HepG2 (cell line): ENCODE data around the gene LIMK2. TPM values are rescaled to one million over a fixed set of nuclear protein-coding genes. Genes with fewer than 3 reads are reported as not detected.

ENCODE experiments used
- AFF4 ChIP-seq: sonication (generic); formaldehyde crosslinking; IDR thresholded peaks from 2 replicates; pipeline ENCODE4 v1.4.0; 2020; ENCODE audit warnings: missing genetic modification reagents
- ETV6 ChIP-seq: sonication (generic); formaldehyde crosslinking; conservative IDR thresholded peaks from 2 replicates; pipeline ENCODE4 v1.4.0; 2020; ENCODE audit warnings: missing genetic modification reagents
- GABPB1 ChIP-seq: IDR thresholded peaks from 2 replicates; pipeline ENCODE4 v1.6.1; 2016; ENCODE audit warnings: mild to moderate bottlenecking, missing genetic modification reagents, moderate library complexity, missing compliant biosample characterization
- GPN1 ChIP-seq: sonication (generic); formaldehyde crosslinking; IDR thresholded peaks from 2 replicates; pipeline ENCODE4 v1.5.1; 2020; ENCODE audit warnings: missing genetic modification reagents, borderline replicate concordance
- MTERF4 ChIP-seq: sonication (generic); formaldehyde crosslinking; IDR thresholded peaks from 2 replicates; pipeline ENCODE4 v1.8.0; 2023; ENCODE audit warnings: mild to moderate bottlenecking, missing genetic modification reagents
- SIN3A ChIP-seq: IDR thresholded peaks from 2 replicates; pipeline ENCODE4 v1.6.1; 2011; ENCODE audit warnings: low read depth, mild to moderate bottlenecking, control low read depth, low read length, borderline replicate concordance
- WIZ ChIP-seq: sonication (generic); formaldehyde crosslinking; IDR thresholded peaks from 2 replicates; pipeline ENCODE4 v1.5.1; 2020; ENCODE audit warnings: mild to moderate bottlenecking, missing genetic modification reagents
- ZBTB42 ChIP-seq: sonication (generic); formaldehyde crosslinking; IDR thresholded peaks from 2 replicates; pipeline ENCODE4 v1.5.0; 2020; ENCODE audit warnings: mild to moderate bottlenecking, missing genetic modification reagents
- ZKSCAN8 ChIP-seq: IDR thresholded peaks from 2 replicates; pipeline ENCODE4 v1.6.1; 2016; ENCODE audit warnings: borderline replicate concordance, missing genetic modification reagents, missing compliant biosample characterization
- ZMYM4 ChIP-seq: sonication (generic); formaldehyde crosslinking; IDR thresholded peaks from 2 replicates; pipeline ENCODE4 v1.8.1; 2023; ENCODE audit warnings: mild to moderate bottlenecking, missing genetic modification reagents
- ZNF20 ChIP-seq: sonication (generic); formaldehyde crosslinking; IDR thresholded peaks from 2 replicates; pipeline ENCODE4 v1.4.0; 2020; ENCODE audit warnings: mild to moderate bottlenecking, moderate library complexity, missing genetic modification reagents
- ZNF407 ChIP-seq: sonication (generic); formaldehyde crosslinking; IDR thresholded peaks from one replicate; pipeline ENCODE4 v1.5.1; 2020; ENCODE audit warnings: mild to moderate bottlenecking, missing genetic modification reagents; ENCODE audit errors: not compliant biosample characterization
- ZNF513 ChIP-seq: sonication (generic); formaldehyde crosslinking; conservative IDR thresholded peaks from 2 replicates; pipeline ENCODE4 v1.5.0; 2020; ENCODE audit warnings: missing genetic modification reagents
- ZNF678 ChIP-seq: sonication (generic); formaldehyde crosslinking; IDR thresholded peaks from 2 replicates; pipeline ENCODE4 v1.4.0; 2020; ENCODE audit warnings: mild to moderate bottlenecking, missing genetic modification reagents
- polyA plus RNA-seq, 8 experiments: library from polyadenylated mRNA; depleted of rRNA in 3 of 8; stranded (reverse) in 7 of 8; unstranded in 1 of 8; fragments of >200 nt; fragmentation: Illumina TruSeq in 4 of 8; extraction: Trizol in 4 of 8; gene quantifications; 2 replicates each; pipeline versions ENCODE4 v1.2.1 to v1.2.3, GENCODE V29; 2011 to 2016; ENCODE audit warnings: low read depth in 4 of 8, missing spikeins in 1 of 8, mixed read lengths in 1 of 8; ENCODE audit not compliant: insufficient read depth in 1 of 8
- total RNA-seq, 5 experiments: library from RNA; depleted of rRNA; stranded (reverse); fragments of >200 nt; fragmentation: Illumina TruSeq; extraction: Trizol; gene quantifications; 2 replicates each; pipeline ENCODE4 v1.2.3, GENCODE V29; 2016; ENCODE audit warnings: low read depth in 1 of 5

The LIMK2 gene
- total and polyA plus RNA-seq, 2 of the 13 experiments (the other 11 are each of a cell fraction or from before 2014, with no cell fraction given), result 20.9 to 29.8 TPM

- TF ChIP-seq AFF4 (CRISPR knock-in tag) (peak; percentile 74; the same call in 1 of the 2 replicates), ZMYM4 (CRISPR knock-in tag) (no peak), ZNF678 (CRISPR knock-in tag) (no peak), ZNF513 (CRISPR knock-in tag) (no peak), MTERF4 (no peak), ZKSCAN8 (CRISPR knock-in tag) (peak; percentile 97), SIN3A (no peak), ZBTB42 (CRISPR knock-in tag) (no peak), WIZ (CRISPR knock-in tag) (no peak), GABPB1 (no peak; the same call in 1 of the 2 replicates), ZNF20 (CRISPR knock-in tag) (no peak), ETV6 (CRISPR knock-in tag) (no peak), GPN1 (no peak), ZNF407 (CRISPR knock-in tag) (no peak)
Observed at GRCh38 chr22:31223786-31224191, 11.7 kb downstream of the LIMK2 start (continued).
